Measurements from ENCODE around the gene UBQLN1. TPM values are rescaled to one million over a fixed set of nuclear protein-coding genes. Genes with fewer than 3 reads are reported as not detected.

The UBQLN1 gene
- polyA plus RNA-seq, 4 donors: 40.3 to 71.6 (median 44.1) TPM

DNA sequence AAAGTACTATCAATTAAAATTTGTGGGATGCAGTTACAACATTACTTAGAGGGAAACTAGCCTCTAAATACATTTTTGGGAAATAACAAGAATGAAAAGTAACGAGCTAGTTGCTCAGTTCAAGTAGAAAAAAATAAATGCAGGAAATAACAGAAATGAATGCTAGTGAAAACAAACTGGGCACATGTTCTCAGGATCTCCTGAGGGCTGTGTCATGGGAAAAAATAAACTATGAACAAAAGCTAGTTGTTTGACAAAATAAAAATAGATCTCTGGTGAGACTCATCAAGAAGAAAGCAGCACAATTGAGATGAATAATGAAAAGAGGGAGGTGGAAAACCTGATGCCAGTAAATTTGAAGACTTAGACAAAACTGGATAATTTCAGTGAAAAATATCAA, 68.5 kb downstream of the UBQLN1 start:
- 64 to 88% (median 81%) methylated on average over 1 of the region's 1 CpG for WGBS, 3 donors
- H3K36me3 ChIP-seq (ENCODE audit: control insufficient read depth in 3 of 3, insufficient read depth in 2 of 3, low read depth in 1 of 3, low read length in 3 of 3): peaks cover 0 to 5% (median 0%) of the 10 kb centered on the region in 3 donors
- FAIRE-seq (no peak), DNase-seq (no peak)
- H3K4me1 ChIP-seq (ENCODE audit: control insufficient read depth in 3 of 3, insufficient read depth in 2 of 3, low read depth in 1 of 3, low read length in 2 of 3): peaks cover 0 to 3% (median 2%) of the 10 kb centered on the region in 3 donors
- no peaks in the 10 kb centered on the region for H3K9me3 ChIP-seq (ENCODE audit: control insufficient read depth in 2 of 2, insufficient read depth in 1 of 2, low read depth in 1 of 2, low read length in 1 of 2)
- no peak overlapping the region for H3K4me3 ChIP-seq (ENCODE audit: low read depth in 1 of 3, low read length in 3 of 3)
- no peak overlapping the region for H3K27ac ChIP-seq (ENCODE audit: low read depth in 1 of 3, low read length in 2 of 3)
- no peaks in the 10 kb centered on the region for H3K27me3 ChIP-seq (ENCODE audit: control insufficient read depth in 3 of 3, insufficient read depth in 3 of 3, low read length in 3 of 3)

DNA sequence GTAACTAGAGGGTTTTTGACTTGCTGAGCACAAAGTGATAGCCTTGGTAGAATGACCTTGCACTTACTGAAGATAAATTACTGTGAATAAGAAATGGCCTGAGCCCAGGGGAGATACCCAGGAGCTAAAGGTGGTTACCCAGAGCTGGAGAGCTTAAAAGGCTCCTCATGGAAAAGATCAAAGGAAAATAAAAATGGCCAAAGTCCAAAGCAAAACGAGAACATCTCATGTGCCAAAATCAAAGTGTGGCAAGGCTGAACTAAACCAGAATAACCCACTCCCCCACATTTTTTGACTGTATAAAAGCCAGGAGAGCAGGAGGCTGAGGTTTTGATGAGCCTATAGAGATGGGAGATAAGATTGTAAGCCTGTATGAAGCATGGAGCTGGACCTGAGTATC, 70.4 kb downstream of the UBQLN1 start:
- peaks cover 0 to 2% (median 0%) of the 10 kb centered on the region in 3 donors for H3K36me3 ChIP-seq (ENCODE audit: control insufficient read depth in 3 of 3, insufficient read depth in 2 of 3, low read depth in 1 of 3, low read length in 3 of 3)
- H3K4me3 ChIP-seq (ENCODE audit: low read depth in 1 of 3, low read length in 3 of 3): no peak overlapping the region
- FAIRE-seq (no peak), DNase-seq (peak in 1 of 2 donors; percentile 36)
- H3K27me3 ChIP-seq (ENCODE audit: control insufficient read depth in 3 of 3, insufficient read depth in 3 of 3, low read length in 3 of 3): no peaks in the 10 kb centered on the region
- no peak overlapping the region for H3K27ac ChIP-seq (ENCODE audit: low read depth in 1 of 3, low read length in 2 of 3)
- WGBS, 3 donors: 12 to 43% (median 31%) methylated on average over 1 of the region's 1 CpG
- H3K9me3 ChIP-seq (ENCODE audit: control insufficient read depth in 2 of 2, insufficient read depth in 1 of 2, low read depth in 1 of 2, low read length in 1 of 2): no peaks in the 10 kb centered on the region
- peaks cover 0 to 3% (median 2%) of the 10 kb centered on the region in 3 donors for H3K4me1 ChIP-seq (ENCODE audit: control insufficient read depth in 3 of 3, insufficient read depth in 2 of 3, low read depth in 1 of 3, low read length in 2 of 3)

DNA sequence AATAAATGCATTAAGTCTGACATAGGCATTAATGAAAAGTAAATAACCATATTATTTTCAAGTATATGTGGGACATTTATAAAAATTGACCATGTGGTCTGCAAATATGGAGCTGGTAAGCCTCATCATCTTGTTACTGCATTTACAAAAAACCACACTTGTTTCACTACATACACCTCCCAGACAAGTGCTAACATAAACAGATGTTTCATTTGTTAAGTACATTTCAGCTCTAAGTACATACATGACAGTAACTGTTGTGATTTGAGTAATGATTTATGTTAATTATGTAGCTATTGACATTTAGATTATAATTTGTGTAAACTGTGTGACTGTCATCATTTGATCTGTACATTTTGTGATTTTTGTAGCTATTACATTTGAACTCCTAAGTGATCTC, 70.9 kb downstream of the UBQLN1 start:
- no peaks in the 10 kb centered on the region for H3K9me3 ChIP-seq (ENCODE audit: control insufficient read depth in 2 of 2, insufficient read depth in 1 of 2, low read depth in 1 of 2, low read length in 1 of 2)
- no peak for DNase-seq
- H3K4me1 ChIP-seq (ENCODE audit: control insufficient read depth in 3 of 3, insufficient read depth in 2 of 3, low read depth in 1 of 3, low read length in 2 of 3): peaks cover 0 to 3% (median 2%) of the 10 kb centered on the region in 3 donors
- H3K36me3 ChIP-seq (ENCODE audit: control insufficient read depth in 3 of 3, insufficient read depth in 2 of 3, low read depth in 1 of 3, low read length in 3 of 3): peaks cover 0 to 2% (median 0%) of the 10 kb centered on the region in 3 donors
- H3K27ac ChIP-seq (ENCODE audit: low read depth in 1 of 3, low read length in 2 of 3): no peak overlapping the region
- H3K4me3 ChIP-seq (ENCODE audit: low read depth in 1 of 3, low read length in 3 of 3): no peak overlapping the region
- no peak for FAIRE-seq
- no peaks in the 10 kb centered on the region for H3K27me3 ChIP-seq (ENCODE audit: control insufficient read depth in 3 of 3, insufficient read depth in 3 of 3, low read length in 3 of 3)

DNA sequence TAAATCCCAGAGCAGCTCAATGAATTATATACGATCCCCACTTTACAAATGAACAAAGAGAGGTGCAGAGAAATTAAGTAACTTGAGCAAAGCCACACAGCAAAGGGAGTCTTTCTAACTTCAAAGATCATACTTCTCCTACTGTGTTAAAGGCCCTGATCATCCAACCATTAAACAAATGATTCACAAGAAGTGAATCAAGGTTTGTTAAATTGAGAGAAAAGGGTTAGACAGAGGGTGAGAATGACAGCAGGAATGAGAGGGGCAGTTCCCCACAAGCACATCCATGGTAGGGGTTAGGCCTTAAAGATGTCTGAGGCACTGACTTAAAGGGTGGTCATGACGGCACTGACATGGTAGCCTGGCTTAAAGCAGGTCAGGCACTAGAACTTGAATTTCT, 74.1 kb downstream of the UBQLN1 start:
- Histone ChIP-seq H3K4me1 (ENCODE audit: control insufficient read depth in 3 of 3, insufficient read depth in 2 of 3, low read depth in 1 of 3, low read length in 2 of 3) (peaks cover 8 to 16% (median 11%) of the 10 kb centered on the region in 3 donors), H3K4me3 (ENCODE audit: low read depth in 1 of 3, low read length in 3 of 3) (no peak overlapping the region), H3K36me3 (ENCODE audit: control insufficient read depth in 3 of 3, insufficient read depth in 2 of 3, low read depth in 1 of 3, low read length in 3 of 3) (peaks cover 0 to 2% (median 2%) of the 10 kb centered on the region in 3 donors), H3K27me3 (ENCODE audit: control insufficient read depth in 3 of 3, insufficient read depth in 3 of 3, low read length in 3 of 3) (no peaks in the 10 kb centered on the region), H3K9me3 (ENCODE audit: control insufficient read depth in 2 of 2, insufficient read depth in 1 of 2, low read depth in 1 of 2, low read length in 1 of 2) (no peaks in the 10 kb centered on the region), H3K27ac (ENCODE audit: low read depth in 1 of 3, low read length in 2 of 3) (no peak overlapping the region)
- FAIRE-seq (no peak), DNase-seq (no peak)
- 95 to 100% (median 98%) methylated on average over 2 of the region's 2 CpGs for WGBS, 3 donors

DNA sequence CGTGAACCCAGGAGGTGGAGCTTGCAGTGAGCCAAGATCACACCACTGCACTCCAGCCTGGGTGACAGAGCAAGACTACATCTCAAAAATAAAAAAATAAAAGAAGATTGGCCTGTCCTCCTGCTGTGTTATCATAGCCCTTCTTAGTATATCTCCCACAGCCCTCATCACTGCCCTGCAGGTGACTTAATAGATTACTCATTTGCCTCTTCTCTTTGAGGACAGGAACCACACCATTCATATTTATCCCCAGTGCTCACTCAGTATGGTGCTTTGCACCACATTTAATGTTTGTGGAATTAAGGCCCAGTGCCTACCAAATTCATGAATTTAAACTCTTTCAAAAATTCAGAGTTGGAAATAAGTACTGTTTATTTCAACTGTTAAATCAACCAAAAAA, 74.5 kb downstream of the UBQLN1 start:
- Histone ChIP-seq H3K4me1 (ENCODE audit: control insufficient read depth in 3 of 3, insufficient read depth in 2 of 3, low read depth in 1 of 3, low read length in 2 of 3) (peaks cover 8 to 19% (median 11%) of the 10 kb centered on the region in 3 donors), H3K27ac (ENCODE audit: low read depth in 1 of 3, low read length in 2 of 3) (no peak overlapping the region), H3K36me3 (ENCODE audit: control insufficient read depth in 3 of 3, insufficient read depth in 2 of 3, low read depth in 1 of 3, low read length in 3 of 3) (peaks cover 0 to 5% (median 2%) of the 10 kb centered on the region in 3 donors), H3K4me3 (ENCODE audit: low read depth in 1 of 3, low read length in 3 of 3) (no peak overlapping the region), H3K27me3 (ENCODE audit: control insufficient read depth in 3 of 3, insufficient read depth in 3 of 3, low read length in 3 of 3) (no peaks in the 10 kb centered on the region), H3K9me3 (ENCODE audit: control insufficient read depth in 2 of 2, insufficient read depth in 1 of 2, low read depth in 1 of 2, low read length in 1 of 2) (no peaks in the 10 kb centered on the region)
- peak in 1 of 2 donors; percentile 21 for DNase-seq
- WGBS, 3 donors: 90 to 100% (median 93%) methylated on average over 1 of the region's 1 CpG
- no peak for FAIRE-seq

DNA sequence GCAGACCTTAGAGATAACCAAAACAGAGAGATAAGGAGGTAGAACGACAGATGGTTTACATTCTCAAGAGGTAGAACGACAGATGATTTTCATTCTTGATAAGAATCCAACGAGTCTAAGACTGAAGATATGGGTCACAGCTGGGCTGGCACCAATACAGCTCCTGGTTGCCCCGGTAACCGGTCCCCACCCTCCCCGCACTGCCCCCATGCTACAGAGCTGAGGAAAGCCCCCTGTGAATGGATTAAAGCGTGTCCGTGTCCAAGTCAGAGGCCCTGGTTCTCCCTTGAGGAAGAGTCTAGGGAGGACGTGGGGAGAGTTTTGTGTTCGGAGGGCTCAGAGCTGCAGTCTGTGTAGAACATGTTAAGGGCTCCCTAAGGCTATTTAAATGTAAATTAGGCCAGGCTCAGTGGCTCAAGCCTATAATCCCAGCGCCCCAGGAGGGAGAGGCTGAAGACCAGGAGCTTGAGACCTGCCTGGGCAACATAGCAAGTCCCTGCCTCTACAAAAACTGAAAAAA, 76.8 kb downstream of the UBQLN1 start:
- Histone ChIP-seq H3K27ac (ENCODE audit: low read depth in 1 of 3, low read length in 2 of 3) (no peak overlapping the region), H3K4me3 (ENCODE audit: low read depth in 1 of 3, low read length in 3 of 3) (no peak overlapping the region), H3K36me3 (ENCODE audit: control insufficient read depth in 3 of 3, insufficient read depth in 2 of 3, low read depth in 1 of 3, low read length in 3 of 3) (peaks cover 2 to 14% (median 3%) of the 10 kb centered on the region in 3 donors), H3K9me3 (ENCODE audit: control insufficient read depth in 2 of 2, insufficient read depth in 1 of 2, low read depth in 1 of 2, low read length in 1 of 2) (no peaks in the 10 kb centered on the region), H3K4me1 (ENCODE audit: control insufficient read depth in 3 of 3, insufficient read depth in 2 of 3, low read depth in 1 of 3, low read length in 2 of 3) (peaks cover 5 to 20% (median 12%) of the 10 kb centered on the region in 3 donors), H3K27me3 (ENCODE audit: control insufficient read depth in 3 of 3, insufficient read depth in 3 of 3, low read length in 3 of 3) (no peaks in the 10 kb centered on the region)
- FAIRE-seq (no peak), DNase-seq (peak in 1 of 2 donors; percentile 18)
- WGBS, 3 donors: 38 to 52% (median 51%) methylated on average over 11 of the region's 11 CpGs

DNA sequence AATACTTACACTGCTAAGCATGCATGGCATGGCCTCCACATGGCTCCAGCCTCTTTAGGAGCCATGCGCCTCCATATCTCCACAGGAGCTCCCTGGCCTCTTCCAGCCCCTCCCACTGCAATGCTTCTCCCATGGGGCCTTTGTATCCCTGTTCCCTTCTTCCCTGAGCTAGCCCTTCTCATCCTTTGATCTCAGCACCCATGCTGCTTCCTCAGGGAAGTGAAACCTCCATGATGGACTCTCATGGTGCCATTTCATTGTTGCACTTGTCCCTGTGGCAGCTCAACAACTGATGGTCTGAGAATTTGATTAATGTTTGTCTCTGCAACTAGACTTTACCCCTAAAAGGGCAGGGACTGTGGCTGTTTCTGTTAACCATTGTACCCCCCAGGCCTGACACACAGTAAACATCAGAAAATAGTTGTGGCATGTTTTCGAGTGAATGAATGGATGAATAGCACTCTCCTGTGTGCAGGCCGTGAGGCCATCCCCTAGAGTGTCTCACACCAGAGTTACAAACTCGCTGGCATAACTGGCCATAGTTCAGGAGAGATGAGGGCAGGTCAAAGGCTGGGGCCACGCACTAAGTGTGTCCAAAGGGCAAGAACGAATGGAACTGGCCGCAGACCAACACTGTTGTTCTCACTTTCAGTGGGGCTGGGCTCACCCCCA, 78.2 kb downstream of the UBQLN1 start:
- WGBS, 3 donors: 32 to 68% (median 43%) methylated on average over 7 of the region's 7 CpGs
- DNase-seq (peak; percentile 67 to 91), FAIRE-seq (no peak)
- no peaks in the 10 kb centered on the region for H3K9me3 ChIP-seq (ENCODE audit: control insufficient read depth in 2 of 2, insufficient read depth in 1 of 2, low read depth in 1 of 2, low read length in 1 of 2)
- peak overlapping the region; percentile 40 to 89 (median 46) for H3K27ac ChIP-seq (ENCODE audit: low read depth in 1 of 3, low read length in 2 of 3)
- no peak overlapping the region for H3K4me3 ChIP-seq (ENCODE audit: low read depth in 1 of 3, low read length in 3 of 3)
- no peaks in the 10 kb centered on the region for H3K27me3 ChIP-seq (ENCODE audit: control insufficient read depth in 3 of 3, insufficient read depth in 3 of 3, low read length in 3 of 3)
- H3K4me1 ChIP-seq (ENCODE audit: control insufficient read depth in 3 of 3, insufficient read depth in 2 of 3, low read depth in 1 of 3, low read length in 2 of 3): peaks cover 11 to 24% (median 15%) of the 10 kb centered on the region in 3 donors
- H3K36me3 ChIP-seq (ENCODE audit: control insufficient read depth in 3 of 3, insufficient read depth in 2 of 3, low read depth in 1 of 3, low read length in 3 of 3): peaks cover 2 to 14% (median 3%) of the 10 kb centered on the region in 3 donors

DNA sequence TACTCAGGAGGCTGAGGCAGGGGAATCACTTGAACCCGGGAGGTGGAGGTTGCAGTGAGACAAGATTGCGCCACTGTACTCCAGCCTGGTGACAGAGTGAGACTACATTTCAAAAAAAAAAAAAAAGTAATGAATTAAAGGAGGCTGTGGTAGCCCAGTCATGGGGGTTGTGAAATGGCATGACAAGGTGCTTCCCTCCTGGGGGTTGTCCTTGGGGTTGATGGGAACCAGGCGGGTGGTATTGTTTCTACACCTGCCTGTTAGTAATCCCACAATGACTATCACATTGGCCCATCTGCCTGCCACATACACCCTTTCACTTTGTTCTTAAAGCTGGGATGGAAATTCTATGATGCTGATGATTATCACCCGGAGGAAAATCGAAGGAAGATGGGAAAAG, 79.2 kb downstream of the UBQLN1 start:
- no peak for DNase-seq
- H3K9me3 ChIP-seq (ENCODE audit: control insufficient read depth in 2 of 2, insufficient read depth in 1 of 2, low read depth in 1 of 2, low read length in 1 of 2): no peaks in the 10 kb centered on the region
- peak overlapping the region in 2 of 3 donors; percentile 46 to 89 for H3K27ac ChIP-seq (ENCODE audit: low read depth in 1 of 3, low read length in 2 of 3)
- no peak for FAIRE-seq
- no peak overlapping the region for H3K4me3 ChIP-seq (ENCODE audit: low read depth in 1 of 3, low read length in 3 of 3)
- peaks cover 2 to 14% (median 3%) of the 10 kb centered on the region in 3 donors for H3K36me3 ChIP-seq (ENCODE audit: control insufficient read depth in 3 of 3, insufficient read depth in 2 of 3, low read depth in 1 of 3, low read length in 3 of 3)
- peaks cover 11 to 34% (median 15%) of the 10 kb centered on the region in 3 donors for H3K4me1 ChIP-seq (ENCODE audit: control insufficient read depth in 3 of 3, insufficient read depth in 2 of 3, low read depth in 1 of 3, low read length in 2 of 3)
- 93 to 97% (median 94%) methylated on average over 5 of the region's 5 CpGs for WGBS, 3 donors
- no peaks in the 10 kb centered on the region for H3K27me3 ChIP-seq (ENCODE audit: control insufficient read depth in 3 of 3, insufficient read depth in 3 of 3, low read length in 3 of 3)
